ENCODE measurements around the gene SDK2.
"Not testable (repeated sequence)": the region's sequence is repeated elsewhere in the genome, so short reads cannot be mapped to it uniquely, and the experiment has no call there.

Gene SDK2

GRCh38 chr17:73471924-73472323, 172.3 kb downstream of the SDK2 start:
- no peak for DNase-seq

GRCh38 chr17:73470316-73470826, 173.9 kb downstream of the SDK2 start:
- DNase-seq = no peak

- no peak for DNase-seq
Measured at GRCh38 chr17:73469311-73469710, 174.9 kb downstream of the SDK2 start.

- DNase-seq = no peak
Measured at GRCh38 chr17:73468221-73468620, 176.0 kb downstream of the SDK2 start.

- DNase-seq = no peak
Measured at GRCh38 chr17:73467651-73468050, 176.6 kb downstream of the SDK2 start.

GRCh38 chr17:73466704-73467433, 177.4 kb downstream of the SDK2 start:
- DNase-seq = no peak

GRCh38 chr17:73465953-73466230, 178.4 kb downstream of the SDK2 start:
- DNase-seq = no peak

- no peak for DNase-seq
Measured at GRCh38 chr17:73465130-73465952, 178.9 kb downstream of the SDK2 start.

GRCh38 chr17:73464447-73464846, 179.8 kb downstream of the SDK2 start:
- DNase-seq = no peak

- DNase-seq = no peak
Measured at GRCh38 chr17:73463821-73464220, 180.4 kb downstream of the SDK2 start.

- DNase-seq = no peak
Measured at GRCh38 chr17:73462823-73463222, 181.4 kb downstream of the SDK2 start.

GRCh38 chr17:73459980-73460379, 184.3 kb downstream of the SDK2 start:
- no peak for DNase-seq

GRCh38 chr17:73455767-73456166, 188.5 kb downstream of the SDK2 start:
- DNase-seq = no peak

GRCh38 chr17:73455050-73455687, 189.1 kb downstream of the SDK2 start:
- no peak for DNase-seq

- not testable (repeated sequence) for DNase-seq
Measured at GRCh38 chr17:73453494-73453893, 190.8 kb downstream of the SDK2 start.

- no peak for DNase-seq
Measured at GRCh38 chr17:73453090-73453489, 191.2 kb downstream of the SDK2 start.

GRCh38 chr17:73452009-73452408, 192.2 kb downstream of the SDK2 start:
- no peak for DNase-seq

GRCh38 chr17:73447319-73447718, 196.9 kb downstream of the SDK2 start:
- DNase-seq = no peak

GRCh38 chr17:73446617-73447016, 197.6 kb downstream of the SDK2 start:
- DNase-seq = no peak

GRCh38 chr17:73445466-73445865, 198.8 kb downstream of the SDK2 start:
- no peak for DNase-seq

GRCh38 chr17:73444021-73444420, 200.2 kb downstream of the SDK2 start:
- no peak for DNase-seq

- no peak for DNase-seq
Measured at GRCh38 chr17:73439597-73439996, 204.6 kb downstream of the SDK2 start.

GRCh38 chr17:73437826-73438225, 206.4 kb downstream of the SDK2 start:
- DNase-seq = no peak

- DNase-seq = no peak
Measured at GRCh38 chr17:73436954-73437353, 207.3 kb downstream of the SDK2 start.

Data from CD4-positive, alpha-beta T cell treated with Interleukin-15 for 1 hour (primary cell).